ENCODE data around the gene CIP2A.

- TF ChIP-seq JUN (CRISPR knock-in tag; IDR thresholded peaks at IDR 0.05) (no peak), BRCA1 (CRISPR knock-in tag; IDR thresholded peaks at IDR 0.05) (no peak), ZNF572 (CRISPR knock-in tag; IDR thresholded peaks at IDR 0.05) (no peak), ZNF577 (CRISPR knock-in tag; IDR thresholded peaks at IDR 0.05; ENCODE audit: borderline replicate concordance, low read depth) (no peak), ZNF790 (CRISPR knock-in tag; IDR thresholded peaks at IDR 0.05; ENCODE audit: borderline replicate concordance) (no peak), IRF9 (CRISPR knock-in tag; IDR thresholded peaks at IDR 0.05; ENCODE audit: borderline replicate concordance) (no peak), ZNF724P (CRISPR knock-in tag; IDR thresholded peaks at IDR 0.05; ENCODE audit: borderline replicate concordance) (no peak), ZFP1 (CRISPR knock-in tag; IDR thresholded peaks at IDR 0.05) (no peak), CTCF (CRISPR knock-in tag; IDR thresholded peaks at IDR 0.05) (no peak), GATA4 (IDR thresholded peaks at IDR 0.05; ENCODE audit: borderline replicate concordance, low read depth) (no peak)
- TF ChIP-seq, protein P1, sequence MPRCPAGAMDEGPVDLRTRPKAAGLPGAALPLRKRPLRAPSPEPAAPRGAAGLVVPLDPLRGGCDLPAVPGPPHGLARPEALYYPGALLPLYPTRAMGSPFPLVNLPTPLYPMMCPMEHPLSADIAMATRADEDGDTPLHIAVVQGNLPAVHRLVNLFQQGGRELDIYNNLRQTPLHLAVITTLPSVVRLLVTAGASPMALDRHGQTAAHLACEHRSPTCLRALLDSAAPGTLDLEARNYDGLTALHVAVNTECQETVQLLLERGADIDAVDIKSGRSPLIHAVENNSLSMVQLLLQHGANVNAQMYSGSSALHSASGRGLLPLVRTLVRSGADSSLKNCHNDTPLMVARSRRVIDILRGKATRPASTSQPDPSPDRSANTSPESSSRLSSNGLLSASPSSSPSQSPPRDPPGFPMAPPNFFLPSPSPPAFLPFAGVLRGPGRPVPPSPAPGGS (CRISPR knock-in tag; IDR thresholded peaks at IDR 0.05), result no peak
Measured at GRCh38 chr3:108548304-108548703, 40.9 kb downstream of the CIP2A start.
